Activated effector memory CD4-positive, alpha-beta T cell treated with anti-CD3 and anti-CD28 coated beads, Interleukin-2, amount 50 U/mL, for 16 hours (primary cell): ENCODE measurements around the gene SNX5.
"Not testable (repeated sequence)": the region's sequence is repeated elsewhere in the genome, so short reads cannot be mapped to it uniquely, and the experiment has no call there.

Experiments used
- DNase-seq: peaks from one replicate; pipeline ENCODE4 v3.0.0-alpha.2; 2020

SNX5 gene

GRCh38 chr20:17992847-17993513 is 24.4 kb upstream of the SNX5 start:
- DNase-seq: no peak

- peak; percentile 69 for DNase-seq
These were observed 23.6 kb upstream of the SNX5 start for GRCh38 chr20:17992224-17992637.

GRCh38 chr20:17990278-17990972 is 21.8 kb upstream of the SNX5 start:
- no peak for DNase-seq

GRCh38 chr20:17987988-17988387 is 19.4 kb upstream of the SNX5 start:
- no peak for DNase-seq

GRCh38 chr20:17985388-17986018 is 16.9 kb upstream of the SNX5 start:
- no peak for DNase-seq

GRCh38 chr20:17976305-17976704 is 7.7 kb upstream of the SNX5 start:
- DNase-seq: no peak

- DNase-seq: no peak
These were observed 3.5 kb upstream of the SNX5 start for GRCh38 chr20:17972121-17972520.

GRCh38 chr20:17971300-17972013 is 2.9 kb upstream of the SNX5 start:
- no peak for DNase-seq

- peak; percentile 73 for DNase-seq
These were observed 1.4 kb upstream of the SNX5 start for GRCh38 chr20:17969884-17970409.

- no peak for DNase-seq
These were observed 787 bp upstream of the SNX5 start for GRCh38 chr20:17969278-17969883.

- no peak for DNase-seq
These were observed 851 bp downstream of the SNX5 start for GRCh38 chr20:17967521-17968365.

- DNase-seq: no peak
These were observed 1.9 kb downstream of the SNX5 start for GRCh38 chr20:17966432-17967310.

GRCh38 chr20:17965042-17965697 is 3.4 kb downstream of the SNX5 start:
- no peak for DNase-seq

- DNase-seq: no peak
These were observed 4.0 kb downstream of the SNX5 start for GRCh38 chr20:17964632-17965031.

- no peak for DNase-seq
These were observed 4.5 kb downstream of the SNX5 start for GRCh38 chr20:17964073-17964472.

GRCh38 chr20:17963114-17963897 is 5.3 kb downstream of the SNX5 start:
- no peak for DNase-seq

- no peak for DNase-seq
These were observed 7.0 kb downstream of the SNX5 start for GRCh38 chr20:17961587-17961940.

GRCh38 chr20:17960927-17961586 is 7.5 kb downstream of the SNX5 start:
- no peak for DNase-seq

- not testable (repeated sequence) for DNase-seq
These were observed 8.2 kb downstream of the SNX5 start for GRCh38 chr20:17960400-17960885.
